Sigmoid colon (tissue), 4 donors: ENCODE measurements around the gene MEF2D.

Experiments used
- EP300 ChIP-seq, 4 donors: sonication (generic); formaldehyde crosslinking; IDR thresholded peaks; one replicate each; pipeline ENCODE4 v1.6.1; 2017; ENCODE audit warnings: antibody characterized with exemption in 4 of 4
- POLR2AphosphoS5 ChIP-seq, 4 donors: sonication (generic); formaldehyde crosslinking; IDR thresholded peaks; one replicate each; pipeline ENCODE4 v1.6.1; 2017; ENCODE audit warnings: antibody characterized with exemption in 4 of 4
- TF ChIP-seq, protein P1 (sequence below), 4 experiments: fragments of 450-650 bp in 3 of 4; fragments of 200-600 bp in 1 of 4; IDR thresholded peaks; one replicate each; pipeline ENCODE4 v1.5.1; 2016 to 2019; ENCODE audit warnings: antibody characterized with exemption in 4 of 4, mild to moderate bottlenecking in 3 of 4, moderate library complexity in 2 of 4

DNA sequence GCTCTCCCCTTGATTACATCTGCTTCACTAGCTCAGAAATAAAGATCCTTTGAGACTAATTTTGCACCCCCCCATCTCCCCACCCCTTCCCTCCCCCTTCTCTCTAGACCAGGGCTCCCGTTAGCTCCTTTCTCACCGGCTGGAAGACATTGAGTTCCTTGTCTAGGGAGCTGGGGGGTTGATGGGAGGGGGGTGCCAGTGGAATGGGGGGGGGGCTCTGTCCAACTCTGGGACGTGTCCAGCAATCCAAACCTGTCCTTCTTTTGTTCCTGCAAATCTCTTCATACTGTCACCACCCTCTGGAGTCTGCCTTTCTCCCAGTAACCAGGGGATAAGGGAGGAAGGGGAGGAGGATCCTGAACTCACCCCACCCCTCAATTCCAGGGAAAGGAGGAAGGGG, 69.7 kb downstream of the MEF2D start:
- TF ChIP-seq, protein P1, sequence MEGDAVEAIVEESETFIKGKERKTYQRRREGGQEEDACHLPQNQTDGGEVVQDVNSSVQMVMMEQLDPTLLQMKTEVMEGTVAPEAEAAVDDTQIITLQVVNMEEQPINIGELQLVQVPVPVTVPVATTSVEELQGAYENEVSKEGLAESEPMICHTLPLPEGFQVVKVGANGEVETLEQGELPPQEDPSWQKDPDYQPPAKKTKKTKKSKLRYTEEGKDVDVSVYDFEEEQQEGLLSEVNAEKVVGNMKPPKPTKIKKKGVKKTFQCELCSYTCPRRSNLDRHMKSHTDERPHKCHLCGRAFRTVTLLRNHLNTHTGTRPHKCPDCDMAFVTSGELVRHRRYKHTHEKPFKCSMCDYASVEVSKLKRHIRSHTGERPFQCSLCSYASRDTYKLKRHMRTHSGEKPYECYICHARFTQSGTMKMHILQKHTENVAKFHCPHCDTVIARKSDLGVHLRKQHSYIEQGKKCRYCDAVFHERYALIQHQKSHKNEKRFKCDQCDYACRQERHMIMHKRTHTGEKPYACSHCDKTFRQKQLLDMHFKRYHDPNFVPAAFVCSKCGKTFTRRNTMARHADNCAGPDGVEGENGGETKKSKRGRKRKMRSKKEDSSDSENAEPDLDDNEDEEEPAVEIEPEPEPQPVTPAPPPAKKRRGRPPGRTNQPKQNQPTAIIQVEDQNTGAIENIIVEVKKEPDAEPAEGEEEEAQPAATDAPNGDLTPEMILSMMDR (IDR thresholded peaks at IDR 0.05): no peak
- no peak for TF ChIP-seq EP300 (IDR thresholded peaks at IDR 0.05)
- TF ChIP-seq POLR2AphosphoS5 (IDR thresholded peaks at IDR 0.05): no peak
